ENCODE data around the gene SAMD4A. TPM values are rescaled to one million over a fixed set of nuclear protein-coding genes. Genes with fewer than 3 reads are reported as not detected.
"Not testable (repeated sequence)": the region's sequence is repeated elsewhere in the genome, so short reads cannot be mapped to it uniquely, and the experiment has no call there.

SAMD4A gene
- total RNA-seq, 1 donor from 2014 or later: 52.2 TPM

- Histone ChIP-seq H3K9me3 (ENCODE audit: control insufficient read depth in 3 of 3, low read length in 3 of 3) (no peaks in the 10 kb centered on the region), H3K4me1 (ENCODE audit: control insufficient read depth in 3 of 3, insufficient read depth in 3 of 3, low read length in 3 of 3) (no peaks in the 10 kb centered on the region), H3K27me3 (ENCODE audit: control insufficient read depth in 3 of 3, insufficient read depth in 3 of 3, low read length in 3 of 3) (no peaks in the 10 kb centered on the region), H3K4me3 (ENCODE audit: low read length in 3 of 3) (no peak overlapping the region), H3K9ac (ENCODE audit: low read depth in 1 of 3, low read length in 3 of 3) (no peak overlapping the region), H3K27ac (ENCODE audit: low read depth, low read length) (no peak overlapping the region), H3K36me3 (ENCODE audit: control insufficient read depth in 3 of 3, insufficient read depth in 3 of 3, low read length in 3 of 3) (peaks cover 19 to 25% (median 20%) of the 10 kb centered on the region in 3 donors)
Measured at GRCh38 chr14:54794159-54794558, 227.2 kb downstream of the SAMD4A start.

DNA sequence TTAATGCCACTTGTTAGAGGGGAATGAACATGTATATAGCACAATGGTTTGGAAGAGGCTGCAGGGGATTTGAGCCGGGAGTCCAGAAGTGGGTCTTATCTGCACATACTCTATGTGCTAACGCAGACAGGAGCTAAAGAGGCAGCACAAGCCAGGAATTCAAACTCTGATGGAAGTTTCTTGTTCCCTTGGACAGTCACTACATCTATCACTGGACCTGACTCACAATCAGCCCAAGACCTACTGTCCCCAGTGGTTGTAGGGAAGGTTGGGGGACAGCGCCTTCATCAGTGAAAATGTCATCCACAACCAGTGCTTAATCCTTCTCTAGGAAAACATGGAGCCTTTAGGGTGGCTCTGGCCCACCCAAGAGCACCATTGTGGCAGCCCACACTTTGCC, 227.9 kb downstream of the SAMD4A start:
- no peaks in the 10 kb centered on the region for H3K9me3 ChIP-seq (ENCODE audit: control insufficient read depth in 3 of 3, low read length in 3 of 3)
- H3K4me3 ChIP-seq (ENCODE audit: low read length in 3 of 3): no peak overlapping the region
- H3K27me3 ChIP-seq (ENCODE audit: control insufficient read depth in 3 of 3, insufficient read depth in 3 of 3, low read length in 3 of 3): no peaks in the 10 kb centered on the region
- H3K9ac ChIP-seq (ENCODE audit: low read depth in 1 of 3, low read length in 3 of 3): no peak overlapping the region
- peaks cover 13 to 19% (median 14%) of the 10 kb centered on the region in 3 donors for H3K36me3 ChIP-seq (ENCODE audit: control insufficient read depth in 3 of 3, insufficient read depth in 3 of 3, low read length in 3 of 3)
- no peak overlapping the region for H3K27ac ChIP-seq (ENCODE audit: low read depth, low read length)
- H3K4me1 ChIP-seq (ENCODE audit: control insufficient read depth in 3 of 3, insufficient read depth in 3 of 3, low read length in 3 of 3): no peaks in the 10 kb centered on the region

DNA sequence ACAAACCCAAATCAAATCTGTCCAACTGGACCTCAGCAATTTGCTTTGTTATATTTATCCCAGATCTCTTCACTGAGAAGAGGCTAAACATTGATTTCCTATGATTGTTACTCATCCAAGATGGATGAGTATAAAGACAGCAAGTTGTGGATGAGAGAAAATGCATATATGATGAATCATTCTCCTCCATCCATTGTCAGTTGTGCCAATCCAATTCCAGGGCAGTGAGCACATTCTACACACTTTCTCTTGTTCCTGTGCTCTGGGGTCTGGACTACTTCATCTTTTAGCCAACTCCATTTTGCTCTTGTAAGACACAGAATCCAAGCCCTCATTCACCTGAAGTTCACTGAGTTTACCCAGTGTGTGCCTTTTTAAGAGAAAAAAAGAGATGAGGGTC, 230.0 kb downstream of the SAMD4A start:
- H3K36me3 ChIP-seq (ENCODE audit: control insufficient read depth in 3 of 3, insufficient read depth in 3 of 3, low read length in 3 of 3): peaks cover 0 to 3% (median 0%) of the 10 kb centered on the region in 3 donors
- H3K27me3 ChIP-seq (ENCODE audit: control insufficient read depth in 3 of 3, insufficient read depth in 3 of 3, low read length in 3 of 3): no peaks in the 10 kb centered on the region
- H3K4me1 ChIP-seq (ENCODE audit: control insufficient read depth in 3 of 3, insufficient read depth in 3 of 3, low read length in 3 of 3): no peaks in the 10 kb centered on the region
- no peak overlapping the region for H3K9ac ChIP-seq (ENCODE audit: low read depth in 1 of 3, low read length in 3 of 3)
- H3K9me3 ChIP-seq (ENCODE audit: control insufficient read depth in 3 of 3, low read length in 3 of 3): no peaks in the 10 kb centered on the region
- H3K27ac ChIP-seq (ENCODE audit: low read depth, low read length): no peak overlapping the region
- no peak overlapping the region for H3K4me3 ChIP-seq (ENCODE audit: low read length in 3 of 3)

DNA sequence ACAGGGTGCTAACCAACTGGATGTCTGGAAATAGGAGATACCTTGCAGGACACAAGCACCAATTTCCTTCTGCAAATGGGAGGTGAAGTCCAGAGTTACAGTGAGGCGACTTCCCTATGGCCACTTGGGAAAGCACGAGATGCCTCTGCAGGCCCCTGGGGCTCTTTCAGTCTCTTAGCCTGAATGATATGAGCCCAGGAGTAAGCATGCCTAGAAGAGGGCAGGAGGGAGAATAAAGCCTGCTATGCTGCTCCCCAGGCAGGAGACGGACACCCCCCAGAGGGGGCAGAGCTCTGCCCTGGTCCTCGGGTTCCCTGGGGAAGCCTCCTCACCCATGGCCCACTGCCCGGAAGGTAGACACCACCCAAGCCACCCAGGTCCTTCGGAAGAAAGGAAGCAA, 230.6 kb downstream of the SAMD4A start:
- Histone ChIP-seq H3K36me3 (ENCODE audit: control insufficient read depth in 3 of 3, insufficient read depth in 3 of 3, low read length in 3 of 3) (peaks cover 0 to 3% (median 0%) of the 10 kb centered on the region in 3 donors), H3K4me1 (ENCODE audit: control insufficient read depth in 3 of 3, insufficient read depth in 3 of 3, low read length in 3 of 3) (no peaks in the 10 kb centered on the region), H3K27me3 (ENCODE audit: control insufficient read depth in 3 of 3, insufficient read depth in 3 of 3, low read length in 3 of 3) (no peaks in the 10 kb centered on the region), H3K9me3 (ENCODE audit: control insufficient read depth in 3 of 3, low read length in 3 of 3) (no peaks in the 10 kb centered on the region), H3K27ac (ENCODE audit: low read depth, low read length) (no peak overlapping the region), H3K9ac (ENCODE audit: low read depth in 1 of 3, low read length in 3 of 3) (no peak overlapping the region), H3K4me3 (ENCODE audit: low read length in 3 of 3) (no peak overlapping the region)

- no peaks in the 10 kb centered on the region for H3K9me3 ChIP-seq (ENCODE audit: control insufficient read depth in 3 of 3, low read length in 3 of 3)
- H3K4me1 ChIP-seq (ENCODE audit: control insufficient read depth in 3 of 3, insufficient read depth in 3 of 3, low read length in 3 of 3): no peaks in the 10 kb centered on the region
- H3K27ac ChIP-seq (ENCODE audit: low read depth, low read length): no peak overlapping the region
- no peak overlapping the region for H3K9ac ChIP-seq (ENCODE audit: low read depth in 1 of 3, low read length in 3 of 3)
- no peaks in the 10 kb centered on the region for H3K36me3 ChIP-seq (ENCODE audit: control insufficient read depth in 3 of 3, insufficient read depth in 3 of 3, low read length in 3 of 3)
- no peak overlapping the region for H3K4me3 ChIP-seq (ENCODE audit: low read length in 3 of 3)
- H3K27me3 ChIP-seq (ENCODE audit: control insufficient read depth in 3 of 3, insufficient read depth in 3 of 3, low read length in 3 of 3): no peaks in the 10 kb centered on the region
Measured at GRCh38 chr14:54797986-54798385, 231.1 kb downstream of the SAMD4A start.

DNA sequence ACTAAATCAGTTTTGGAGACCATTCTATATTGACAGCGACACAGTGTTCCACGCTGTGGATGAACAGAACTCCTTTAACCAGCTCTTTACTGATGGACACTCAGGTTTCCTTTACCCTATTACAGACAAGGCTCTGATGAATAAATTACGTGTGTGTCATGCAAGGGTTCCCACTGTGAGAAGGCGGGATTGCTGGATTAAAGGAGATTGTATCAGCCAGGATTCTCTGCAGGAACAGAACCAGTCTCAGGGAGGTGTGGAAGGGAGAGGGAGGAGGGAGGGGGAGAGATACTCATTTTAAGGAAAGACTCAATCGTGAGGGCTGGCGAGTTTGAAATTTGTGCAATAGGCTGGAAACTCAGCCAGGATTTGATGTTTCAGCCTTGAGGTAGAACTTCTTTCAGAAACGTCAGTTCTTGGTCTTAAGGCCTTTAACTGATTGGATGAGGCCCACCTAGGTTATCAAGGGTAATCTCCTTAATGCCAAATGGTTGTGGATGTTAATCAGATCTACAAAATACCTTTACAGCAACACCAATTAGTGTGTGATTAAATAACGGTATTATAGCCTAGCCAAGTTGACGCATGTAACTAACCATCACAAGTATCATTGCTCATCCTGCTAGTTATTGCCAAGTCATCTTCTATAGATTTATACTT, 231.7 kb downstream of the SAMD4A start:
- Histone ChIP-seq H3K27me3 (ENCODE audit: control insufficient read depth in 3 of 3, insufficient read depth in 3 of 3, low read length in 3 of 3) (no peaks in the 10 kb centered on the region), H3K4me3 (ENCODE audit: low read length in 3 of 3) (no peak overlapping the region), H3K36me3 (ENCODE audit: control insufficient read depth in 3 of 3, insufficient read depth in 3 of 3, low read length in 3 of 3) (no peaks in the 10 kb centered on the region), H3K27ac (ENCODE audit: low read depth, low read length) (no peak overlapping the region), H3K9ac (ENCODE audit: low read depth in 1 of 3, low read length in 3 of 3) (no peak overlapping the region), H3K9me3 (ENCODE audit: control insufficient read depth in 3 of 3, low read length in 3 of 3) (no peaks in the 10 kb centered on the region), H3K4me1 (ENCODE audit: control insufficient read depth in 3 of 3, insufficient read depth in 3 of 3, low read length in 3 of 3) (no peaks in the 10 kb centered on the region)

GRCh38 chr14:54801482-54801881, 234.6 kb downstream of the SAMD4A start:
- H3K9ac ChIP-seq (ENCODE audit: low read depth in 1 of 3, low read length in 3 of 3); H3K27me3 ChIP-seq (ENCODE audit: control insufficient read depth in 3 of 3, insufficient read depth in 3 of 3, low read length in 3 of 3); H3K27ac ChIP-seq (ENCODE audit: low read depth, low read length); H3K9me3 ChIP-seq (ENCODE audit: control insufficient read depth in 3 of 3, low read length in 3 of 3); H3K36me3 ChIP-seq (ENCODE audit: control insufficient read depth in 3 of 3, insufficient read depth in 3 of 3, low read length in 3 of 3); H3K4me3 ChIP-seq (ENCODE audit: low read length in 3 of 3): not testable (repeated sequence)
- peaks cover 6 to 11% (median 10%) of the 10 kb centered on the region in 3 donors for H3K4me1 ChIP-seq (ENCODE audit: control insufficient read depth in 3 of 3, insufficient read depth in 3 of 3, low read length in 3 of 3)

GRCh38 chr14:54803396-54803795, 236.5 kb downstream of the SAMD4A start:
- Histone ChIP-seq H3K27ac (ENCODE audit: low read depth, low read length) (no peak overlapping the region), H3K36me3 (ENCODE audit: control insufficient read depth in 3 of 3, insufficient read depth in 3 of 3, low read length in 3 of 3) (no peaks in the 10 kb centered on the region), H3K27me3 (ENCODE audit: control insufficient read depth in 3 of 3, insufficient read depth in 3 of 3, low read length in 3 of 3) (peaks cover 0 to 3% (median 0%) of the 10 kb centered on the region in 3 donors), H3K4me1 (ENCODE audit: control insufficient read depth in 3 of 3, insufficient read depth in 3 of 3, low read length in 3 of 3) (peaks cover 6 to 11% (median 10%) of the 10 kb centered on the region in 3 donors), H3K9ac (ENCODE audit: low read depth in 1 of 3, low read length in 3 of 3) (no peak overlapping the region), H3K9me3 (ENCODE audit: control insufficient read depth in 3 of 3, low read length in 3 of 3) (no peaks in the 10 kb centered on the region), H3K4me3 (ENCODE audit: low read length in 3 of 3) (no peak overlapping the region)

DNA sequence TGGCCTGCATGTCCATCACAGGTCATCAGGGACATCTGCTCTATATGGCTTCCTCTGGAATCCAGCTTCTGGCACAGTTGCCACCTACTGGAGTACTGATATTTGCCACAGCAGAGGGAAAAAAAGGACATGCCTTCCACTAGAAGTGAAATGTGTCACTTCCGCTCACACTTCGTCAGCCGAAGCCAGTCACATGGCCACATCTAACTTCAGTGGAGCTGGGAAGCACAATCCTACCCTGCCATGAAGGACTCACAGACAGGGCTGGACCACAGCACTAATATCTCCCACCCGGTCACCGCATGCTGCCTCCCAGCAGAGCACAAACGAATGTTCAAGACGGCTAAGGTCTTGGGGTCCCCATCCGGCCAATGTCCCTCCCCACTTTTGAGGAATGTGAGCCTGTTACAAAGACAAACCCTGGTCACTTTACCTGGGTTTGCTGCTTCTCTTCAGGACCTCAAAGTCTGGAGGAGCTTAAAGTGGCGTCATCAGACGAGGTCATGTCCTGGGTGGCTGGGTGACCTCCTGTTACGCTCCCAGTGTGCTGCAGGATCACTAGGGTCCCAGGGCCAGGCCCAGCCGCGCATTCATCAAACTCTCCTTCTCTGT, 237.1 kb downstream of the SAMD4A start:
- no peaks in the 10 kb centered on the region for H3K36me3 ChIP-seq (ENCODE audit: control insufficient read depth in 3 of 3, insufficient read depth in 3 of 3, low read length in 3 of 3)
- H3K27ac ChIP-seq (ENCODE audit: low read depth, low read length): no peak overlapping the region
- H3K4me3 ChIP-seq (ENCODE audit: low read length in 3 of 3): no peak overlapping the region
- peaks cover 0 to 3% (median 0%) of the 10 kb centered on the region in 3 donors for H3K27me3 ChIP-seq (ENCODE audit: control insufficient read depth in 3 of 3, insufficient read depth in 3 of 3, low read length in 3 of 3)
- no peaks in the 10 kb centered on the region for H3K9me3 ChIP-seq (ENCODE audit: control insufficient read depth in 3 of 3, low read length in 3 of 3)
- H3K4me1 ChIP-seq (ENCODE audit: control insufficient read depth in 3 of 3, insufficient read depth in 3 of 3, low read length in 3 of 3): peaks cover 6 to 11% (median 10%) of the 10 kb centered on the region in 3 donors
- no peak overlapping the region for H3K9ac ChIP-seq (ENCODE audit: low read depth in 1 of 3, low read length in 3 of 3)

- peaks cover 6 to 11% (median 10%) of the 10 kb centered on the region in 3 donors for H3K4me1 ChIP-seq (ENCODE audit: control insufficient read depth in 3 of 3, insufficient read depth in 3 of 3, low read length in 3 of 3)
- no peak overlapping the region for H3K4me3 ChIP-seq (ENCODE audit: low read length in 3 of 3)
- no peaks in the 10 kb centered on the region for H3K36me3 ChIP-seq (ENCODE audit: control insufficient read depth in 3 of 3, insufficient read depth in 3 of 3, low read length in 3 of 3)
- no peaks in the 10 kb centered on the region for H3K9me3 ChIP-seq (ENCODE audit: control insufficient read depth in 3 of 3, low read length in 3 of 3)
- no peak overlapping the region for H3K9ac ChIP-seq (ENCODE audit: low read depth in 1 of 3, low read length in 3 of 3)
- H3K27me3 ChIP-seq (ENCODE audit: control insufficient read depth in 3 of 3, insufficient read depth in 3 of 3, low read length in 3 of 3): peaks cover 0 to 3% (median 0%) of the 10 kb centered on the region in 3 donors
- H3K27ac ChIP-seq (ENCODE audit: low read depth, low read length): no peak overlapping the region
Measured at GRCh38 chr14:54804538-54805041, 237.7 kb downstream of the SAMD4A start.
